ENCODE data around the gene NPAT. TPM values are rescaled to one million over a fixed set of nuclear protein-coding genes. Genes with fewer than 3 reads are reported as not detected.

Gene NPAT
- total RNA-seq, 1 experiment from 2014 or later: 18.6 TPM

GRCh38 chr11:108218455-108218854 is 4.0 kb downstream of the NPAT start:
- peaks cover 86% of the 10 kb centered on the region for H3K79me2 ChIP-seq (ENCODE audit: low read depth)
- H3K4me2 ChIP-seq: no peak overlapping the region
- no TSS peak for BruUV-seq (replicated peaks)
- ChIA-PET CTCF (no interaction called here), POLR2A (ENCODE audit: unreplicated experiment) (interaction anchor here (0.6 kb wide), 1 partner anchor 299 kb away, joined by 4 read pairs; no protein-coding TSS in a partner anchor)
- H3K4me3 ChIP-seq: no peak overlapping the region
- intact Hi-C loops (cut with micrococcal nuclease; ENCODE audit: unreplicated experiment): no loop called here
- TF ChIP-seq, protein P1, sequence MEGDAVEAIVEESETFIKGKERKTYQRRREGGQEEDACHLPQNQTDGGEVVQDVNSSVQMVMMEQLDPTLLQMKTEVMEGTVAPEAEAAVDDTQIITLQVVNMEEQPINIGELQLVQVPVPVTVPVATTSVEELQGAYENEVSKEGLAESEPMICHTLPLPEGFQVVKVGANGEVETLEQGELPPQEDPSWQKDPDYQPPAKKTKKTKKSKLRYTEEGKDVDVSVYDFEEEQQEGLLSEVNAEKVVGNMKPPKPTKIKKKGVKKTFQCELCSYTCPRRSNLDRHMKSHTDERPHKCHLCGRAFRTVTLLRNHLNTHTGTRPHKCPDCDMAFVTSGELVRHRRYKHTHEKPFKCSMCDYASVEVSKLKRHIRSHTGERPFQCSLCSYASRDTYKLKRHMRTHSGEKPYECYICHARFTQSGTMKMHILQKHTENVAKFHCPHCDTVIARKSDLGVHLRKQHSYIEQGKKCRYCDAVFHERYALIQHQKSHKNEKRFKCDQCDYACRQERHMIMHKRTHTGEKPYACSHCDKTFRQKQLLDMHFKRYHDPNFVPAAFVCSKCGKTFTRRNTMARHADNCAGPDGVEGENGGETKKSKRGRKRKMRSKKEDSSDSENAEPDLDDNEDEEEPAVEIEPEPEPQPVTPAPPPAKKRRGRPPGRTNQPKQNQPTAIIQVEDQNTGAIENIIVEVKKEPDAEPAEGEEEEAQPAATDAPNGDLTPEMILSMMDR (conservative IDR thresholded peaks at IDR 0.05): no peak
- TF ChIP-seq EZH2 (IDR thresholded peaks at IDR 0.05; ENCODE audit: low read depth): no peak
- no peaks in the 10 kb centered on the region for H3K9me2 ChIP-seq (ENCODE audit: insufficient read depth)
- no peaks in the 10 kb centered on the region for H3K27me3 ChIP-seq (ENCODE audit: insufficient read depth, low read depth)
- H4K20me1 ChIP-seq (ENCODE audit: insufficient read depth): 0 out of 2 replicates have a peak, but pooled peaks cover 4% of the 10 kb centered on the region
- H3K36me3 ChIP-seq (ENCODE audit: low read depth): 0 out of 2 replicates have a peak, but pooled peaks cover 5% of the 10 kb centered on the region
- H3K27ac ChIP-seq: no peak overlapping the region
- peaks cover 16% of the 10 kb centered on the region for H3F3A ChIP-seq (ENCODE audit: insufficient read depth, low read depth)
- no peak overlapping the region for H2AFZ ChIP-seq
- H3K9me3 ChIP-seq (ENCODE audit: insufficient read depth, low read depth): no peaks in the 10 kb centered on the region
- peaks cover 18% of the 10 kb centered on the region for H3K4me1 ChIP-seq (replicated peaks; ENCODE audit: insufficient read depth)
- DNase-seq: no peak

DNA sequence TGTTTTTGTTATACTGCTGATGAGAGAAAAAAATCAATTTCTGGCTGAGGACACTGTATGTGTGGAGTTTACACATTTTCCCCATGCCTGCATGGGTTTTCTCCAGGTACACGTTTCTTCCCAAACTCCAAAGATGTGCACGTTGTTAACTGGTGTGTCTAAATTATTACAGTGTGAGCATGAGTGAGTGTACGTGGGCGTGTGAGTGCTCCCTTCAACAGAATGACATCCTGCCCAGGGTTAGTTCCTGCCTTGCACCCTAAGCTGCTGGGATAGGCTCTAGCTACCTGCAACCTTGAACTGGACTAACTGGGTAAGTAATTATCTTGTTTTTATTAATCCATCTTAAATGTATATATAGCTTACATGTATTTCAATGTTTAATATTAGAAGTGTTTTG is 5.5 kb downstream of the NPAT start:
- 0 out of 2 replicates have a peak, but pooled peaks cover 5% of the 10 kb centered on the region for H4K20me1 ChIP-seq (ENCODE audit: insufficient read depth)
- intact Hi-C loops (cut with micrococcal nuclease; ENCODE audit: unreplicated experiment): no loop called here
- no peak overlapping the region for H3K4me2 ChIP-seq
- H3K79me2 ChIP-seq (ENCODE audit: low read depth): peaks cover 92% of the 10 kb centered on the region
- no peaks in the 10 kb centered on the region for H3K27me3 ChIP-seq (ENCODE audit: insufficient read depth, low read depth)
- BruUV-seq (replicated peaks): no TSS peak
- no peak for DNase-seq
- no peak overlapping the region for H2AFZ ChIP-seq
- no peak overlapping the region for H3K27ac ChIP-seq
- H3K9me2 ChIP-seq (ENCODE audit: insufficient read depth): no peaks in the 10 kb centered on the region
- 0 out of 2 replicates have a peak, but pooled peaks cover 7% of the 10 kb centered on the region for H3K36me3 ChIP-seq (ENCODE audit: low read depth)
- H3K9me3 ChIP-seq (ENCODE audit: insufficient read depth, low read depth): no peaks in the 10 kb centered on the region
- ChIA-PET CTCF (no interaction called here), POLR2A (ENCODE audit: unreplicated experiment) (no interaction called here)
- H3F3A ChIP-seq (ENCODE audit: insufficient read depth, low read depth): peaks cover 7% of the 10 kb centered on the region
- H3K4me3 ChIP-seq: no peak overlapping the region
- TF ChIP-seq EZH2 (IDR thresholded peaks at IDR 0.05; ENCODE audit: low read depth): no peak
- TF ChIP-seq, protein P1 (conservative IDR thresholded peaks at IDR 0.05): no peak
- H3K4me1 ChIP-seq (replicated peaks; ENCODE audit: insufficient read depth): peaks cover 18% of the 10 kb centered on the region

GRCh38 chr11:108213784-108214183 is 8.7 kb downstream of the NPAT start:
- Histone ChIP-seq H4K20me1 (ENCODE audit: insufficient read depth) (0 out of 2 replicates have a peak, but pooled peaks cover 5% of the 10 kb centered on the region), H3K36me3 (ENCODE audit: low read depth) (peaks cover 13% of the 10 kb centered on the region; the same call in 1 of the 2 replicates), H3K27me3 (ENCODE audit: insufficient read depth, low read depth) (no peaks in the 10 kb centered on the region), H3K4me1 (replicated peaks; ENCODE audit: insufficient read depth) (no peaks in the 10 kb centered on the region), H3K79me2 (ENCODE audit: low read depth) (peaks cover 72% of the 10 kb centered on the region), H3K4me3 (no peak overlapping the region), H2AFZ (no peak overlapping the region), H3K9me3 (ENCODE audit: insufficient read depth, low read depth) (no peaks in the 10 kb centered on the region), H3F3A (ENCODE audit: insufficient read depth, low read depth) (no peaks in the 10 kb centered on the region), H3K9me2 (ENCODE audit: insufficient read depth) (no peaks in the 10 kb centered on the region), H3K4me2 (no peak overlapping the region), H3K27ac (no peak overlapping the region)
- intact Hi-C loops (cut with micrococcal nuclease; ENCODE audit: unreplicated experiment): no loop called here
- POLR2A ChIA-PET (ENCODE audit: unreplicated experiment): no interaction called here
- TF ChIP-seq, protein P1 (conservative IDR thresholded peaks at IDR 0.05): no peak
- no peak for TF ChIP-seq EZH2 (IDR thresholded peaks at IDR 0.05; ENCODE audit: low read depth)
- no TSS peak for BruUV-seq (replicated peaks)
- CTCF ChIA-PET: no interaction called here
- no peak for DNase-seq
